Body of pancreas (tissue), 4 donors: ENCODE measurements around the gene KNTC1. TPM values are rescaled to one million over a fixed set of nuclear protein-coding genes. Genes with fewer than 3 reads are reported as not detected.
"Not testable (repeated sequence)": the region's sequence is repeated elsewhere in the genome, so short reads cannot be mapped to it uniquely, and the experiment has no call there.

ENCODE experiments used
- ATAC-seq: fragments of 150-250 bp; one replicate; pipeline ENCODE4 v1.9.1; 2016
- DNase-seq, 4 donors: peaks; one replicate each; pipeline ENCODE4 v3.0.0-alpha.2; 2019
- H3K27ac ChIP-seq, 4 donors: fragments of 200-600 bp; sonication (generic); 1 replicate in 3 of 4; 2 replicates in 1 of 4; pipeline versions ENCODE4 v1.5.1 to v1.6.1; 2016 to 2019; ENCODE audit warnings: mild to moderate bottlenecking in 1 of 4, mixed read lengths in 1 of 4, moderate library complexity in 1 of 4
- H3K27me3 ChIP-seq, 2 donors: fragments of 200-600 bp; sonication (generic); one replicate each; pipeline ENCODE4 v1.6.0; 2016; ENCODE audit warnings: mild to moderate bottlenecking in 1 of 2
- H3K36me3 ChIP-seq, 2 donors: fragments of 200-600 bp; sonication (generic); replicated peaks in 1 of 2; 2 replicates each; pipeline ENCODE4 v1.5.1; 2016; ENCODE audit warnings: low read depth in 2 of 2; ENCODE audit not compliant: insufficient read depth in 1 of 2
- H3K4me1 ChIP-seq: fragments of 200-600 bp; sonication (generic); one replicate; pipeline ENCODE4 v1.6.0; 2016
- H3K4me3 ChIP-seq, 2 donors: fragments of 200-600 bp; sonication (generic); 1 replicate in 1 of 2; 2 replicates in 1 of 2; pipeline ENCODE4 v1.5.1; 2016 to 2019
- H3K9me3 ChIP-seq, 3 donors: fragments of 200-600 bp; sonication (generic); 1 replicate in 2 of 3; 2 replicates in 1 of 3; pipeline ENCODE4 v1.5.1; 2016
- CTCF ChIP-seq, 7 experiments: fragments of 450-650 bp in 4 of 7; fragments of 200-600 bp in 3 of 7; sonication (generic) in 3 of 7; IDR thresholded peaks; one replicate each; pipeline ENCODE4 v1.5.1; 2016 to 2019; ENCODE audit warnings: antibody characterized with exemption in 7 of 7
- POLR2A ChIP-seq, 3 donors: fragments of 450-650 bp; IDR thresholded peaks; one replicate each; pipeline ENCODE4 v1.6.1; 2016; ENCODE audit warnings: antibody characterized with exemption in 3 of 3, mild to moderate bottlenecking in 2 of 3
- WGBS, 2 donors: methylation state at CpG; one replicate each; pipeline ENCODE4 v1.1.5; 2017; 5-methylcytosine and 5-hydroxymethylcytosine counted together
- intact Hi-C: fragments of 100-400 bp; cut with DNase I; formaldehyde crosslinking; loops from one replicate; pipeline ENCODE4 v1.15.1; 2023
- total RNA-seq, 2 donors: library from RNA; depleted of rRNA; stranded (reverse); fragments of >200 nt; gene quantifications; one replicate each; pipeline ENCODE4 v1.1.0, GENCODE V29; 2016

KNTC1 gene
- total RNA-seq, 2 donors from 2014 or later, result 6.6 to 8.3 TPM

GRCh38 chr12:122503783-122504590 lies 23.1 kb upstream of the KNTC1 start:
- TF ChIP-seq POLR2A (IDR thresholded peaks at IDR 0.05) (no peak), CTCF (IDR thresholded peaks at IDR 0.05) (no peak)
- intact Hi-C loops, result no loop called here
- peaks cover 26 to 47% of the 10 kb centered on the region in 2 donors for H3K36me3 ChIP-seq
- H3K27ac ChIP-seq, result no peak overlapping the region
- ATAC-seq (no peak), DNase-seq (no peak)
- H3K4me3 ChIP-seq, result no peak overlapping the region
- H3K4me1 ChIP-seq, result peaks cover 13% of the 10 kb centered on the region
- WGBS, 2 donors, result 80 to 90% methylated on average over 6 of the region's 6 CpGs
- no peaks in the 10 kb centered on the region for H3K27me3 ChIP-seq
- H3K9me3 ChIP-seq, result no peaks in the 10 kb centered on the region

DNA sequence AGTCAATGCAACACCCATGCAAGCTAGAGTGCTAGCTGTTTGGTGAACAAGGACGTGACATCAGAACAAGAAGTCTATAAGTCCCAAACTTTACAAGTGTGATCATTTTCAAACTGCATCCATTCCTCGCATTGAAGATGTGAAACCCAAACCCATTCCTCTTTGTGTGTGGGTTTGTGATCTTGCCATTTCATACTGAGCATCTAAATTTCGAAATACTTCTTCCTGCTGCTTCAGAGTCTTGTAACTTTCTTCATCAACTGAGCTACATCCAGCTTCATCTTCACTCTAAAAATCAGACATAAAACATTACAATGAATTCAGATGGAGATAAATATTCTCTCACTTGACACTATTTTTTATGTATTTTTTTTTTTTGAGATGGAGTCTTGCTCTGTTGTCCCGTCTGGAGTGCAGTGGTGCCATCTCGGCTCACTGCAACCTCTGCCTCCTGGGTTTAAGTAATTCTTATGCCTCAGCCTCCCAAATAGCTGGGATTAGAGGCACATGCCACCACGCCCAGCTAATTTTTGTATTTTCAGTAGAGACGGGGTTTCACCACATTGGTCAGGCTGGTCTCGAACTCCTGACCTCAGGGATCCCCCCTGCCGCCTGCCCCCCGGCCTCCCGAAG lies 21.5 kb upstream of the KNTC1 start:
- peaks cover 6% of the 10 kb centered on the region for H3K4me1 ChIP-seq
- 80 to 86% methylated on average over 11 of the region's 11 CpGs for WGBS, 2 donors
- H3K36me3 ChIP-seq, result peaks cover 36 to 56% of the 10 kb centered on the region in 2 donors
- no peak for TF ChIP-seq POLR2A (IDR thresholded peaks at IDR 0.05)
- no peak for TF ChIP-seq CTCF (IDR thresholded peaks at IDR 0.05)
- DNase-seq, result no peak
- H3K9me3 ChIP-seq, result no peaks in the 10 kb centered on the region
- intact Hi-C loops, result no loop called here
- no peak for ATAC-seq
- no peak overlapping the region for H3K4me3 ChIP-seq
- H3K27me3 ChIP-seq, result no peaks in the 10 kb centered on the region
- H3K27ac ChIP-seq, result no peak overlapping the region

GRCh38 chr12:122506393-122506938 lies 20.6 kb upstream of the KNTC1 start:
- intact Hi-C loops, result no loop called here
- WGBS, 2 donors, result 76 to 94% methylated on average over 5 of the region's 5 CpGs
- H3K4me1 ChIP-seq, result peaks cover under 1% of the 10 kb centered on the region
- no peak for ATAC-seq
- TF ChIP-seq POLR2A (IDR thresholded peaks at IDR 0.05) (no peak), CTCF (IDR thresholded peaks at IDR 0.05) (no peak)
- DNase-seq, result no peak
- no peaks in the 10 kb centered on the region for H3K27me3 ChIP-seq
- H3K9me3 ChIP-seq, result no peaks in the 10 kb centered on the region
- H3K27ac ChIP-seq, result no peak overlapping the region
- H3K36me3 ChIP-seq, result peaks cover 45 to 61% of the 10 kb centered on the region in 2 donors
- H3K4me3 ChIP-seq, result no peak overlapping the region

DNA sequence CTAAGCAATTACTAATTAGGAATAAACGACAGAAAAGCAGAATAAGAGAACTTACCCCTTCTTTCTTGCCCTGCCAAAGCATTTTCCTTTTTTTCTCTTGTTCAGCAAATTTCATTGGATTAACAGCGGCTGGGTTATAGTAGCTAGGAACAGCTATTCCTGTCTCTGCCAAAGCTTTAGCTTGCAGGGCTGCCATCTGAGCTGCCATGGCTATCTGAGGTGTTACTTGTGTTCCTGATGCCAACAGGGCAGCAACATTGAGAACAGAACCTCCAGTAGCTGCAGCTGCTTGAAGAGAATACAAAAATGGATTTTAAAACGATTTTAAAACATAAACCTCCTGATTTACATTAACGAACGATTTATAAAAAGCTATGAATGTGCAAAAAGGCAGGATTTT lies 18.9 kb upstream of the KNTC1 start:
- DNase-seq (no peak), ATAC-seq (no peak)
- TF ChIP-seq POLR2A (IDR thresholded peaks at IDR 0.05), result no peak
- no peak for TF ChIP-seq CTCF (IDR thresholded peaks at IDR 0.05)
- H3K9me3 ChIP-seq, result no peaks in the 10 kb centered on the region
- H3K36me3 ChIP-seq, result peaks cover 50 to 70% of the 10 kb centered on the region in 2 donors
- intact Hi-C loops, result no loop called here
- no peak overlapping the region for H3K4me3 ChIP-seq
- H3K27me3 ChIP-seq, result no peaks in the 10 kb centered on the region
- 86 to 87% methylated on average over 5 of the region's 5 CpGs for WGBS, 2 donors
- no peaks in the 10 kb centered on the region for H3K4me1 ChIP-seq
- no peak overlapping the region for H3K27ac ChIP-seq

DNA sequence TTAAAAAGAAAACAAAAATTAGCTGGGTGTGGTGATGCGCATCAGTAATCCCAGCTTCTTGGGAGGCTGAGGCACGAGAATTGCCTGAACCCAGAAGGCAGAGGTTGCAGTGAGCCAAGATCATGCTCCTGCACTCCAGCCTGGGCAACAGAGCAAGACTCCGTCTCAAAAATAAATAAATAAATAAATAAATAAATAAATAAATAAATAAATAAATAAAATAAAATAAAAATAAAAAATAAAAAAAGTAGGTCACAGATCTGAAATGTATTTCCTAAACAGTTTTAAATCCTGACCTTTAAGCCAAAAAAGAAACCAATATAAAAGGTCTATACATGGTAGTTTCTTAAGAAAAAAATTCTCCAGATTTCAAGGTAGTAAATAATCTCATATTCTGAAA lies 14.0 kb upstream of the KNTC1 start:
- H3K4me3 ChIP-seq, ATAC-seq, H3K4me1 ChIP-seq, DNase-seq, H3K9me3 ChIP-seq, H3K27me3 ChIP-seq, H3K27ac ChIP-seq, intact Hi-C loops: not testable (repeated sequence)
- H3K36me3 ChIP-seq, result peaks cover 44 to 70% of the 10 kb centered on the region in 2 donors
- 86 to 90% methylated on average over 3 of the region's 3 CpGs for WGBS, 2 donors
